HEK293 (cell line): ENCODE results near the gene COX10.
"Not testable (repeated sequence)": the region's sequence is repeated elsewhere in the genome, so short reads cannot be mapped to it uniquely, and the experiment has no call there.

Source experiments
- CTCF ChIP-seq: fragments of 450-650 bp; formaldehyde crosslinking; IDR thresholded peaks from 2 replicates; pipeline ENCODE4 v1.5.1; 2016; ENCODE audit warnings: missing biosample characterization, missing genetic modification characterization
- GFI1B ChIP-seq: fragments of 450-650 bp; formaldehyde crosslinking; IDR thresholded peaks from 2 replicates; pipeline ENCODE4 v1.5.1; 2016; ENCODE audit warnings: missing biosample characterization, missing genetic modification characterization
- MZF1 ChIP-seq: fragments of 450-650 bp; formaldehyde crosslinking; IDR thresholded peaks from 2 replicates; pipeline ENCODE4 v1.5.1; 2017; ENCODE audit warnings: missing biosample characterization, missing genetic modification characterization, borderline replicate concordance
- OVOL3 ChIP-seq: fragments of 450-650 bp; formaldehyde crosslinking; IDR thresholded peaks from 2 replicates; pipeline ENCODE4 v1.5.1; 2016; ENCODE audit warnings: missing biosample characterization, missing genetic modification characterization
- PATZ1 ChIP-seq: fragments of 450-650 bp; formaldehyde crosslinking; IDR thresholded peaks from 2 replicates; pipeline ENCODE4 v1.5.1; 2016; ENCODE audit warnings: missing biosample characterization, missing genetic modification characterization
- SP2 ChIP-seq: fragments of 450-650 bp; formaldehyde crosslinking; IDR thresholded peaks from 2 replicates; pipeline ENCODE4 v1.5.1; 2016; ENCODE audit warnings: missing biosample characterization, missing genetic modification characterization
- ZBTB10 ChIP-seq: fragments of 450-650 bp; formaldehyde crosslinking; IDR thresholded peaks from 2 replicates; pipeline ENCODE4 v1.5.1; 2016; ENCODE audit warnings: missing biosample characterization, missing genetic modification characterization
- ZBTB6 ChIP-seq: fragments of 450-650 bp; formaldehyde crosslinking; IDR thresholded peaks from 2 replicates; pipeline ENCODE4 v1.5.1; 2017; ENCODE audit warnings: missing biosample characterization, missing genetic modification characterization
- ZBTB8A ChIP-seq: fragments of 450-650 bp; formaldehyde crosslinking; IDR thresholded peaks from 2 replicates; pipeline ENCODE4 v1.5.1; 2016; ENCODE audit warnings: missing biosample characterization, missing genetic modification characterization
- ZNF629 ChIP-seq: fragments of 450-650 bp; formaldehyde crosslinking; IDR thresholded peaks from 2 replicates; pipeline ENCODE4 v1.5.1; 2017; ENCODE audit warnings: missing biosample characterization, missing genetic modification characterization
- ZNF645 ChIP-seq: fragments of 450-650 bp; formaldehyde crosslinking; IDR thresholded peaks from 2 replicates; pipeline ENCODE4; 2016; ENCODE audit warnings: missing biosample characterization, missing genetic modification characterization
- ZNF76 ChIP-seq: fragments of 450-650 bp; formaldehyde crosslinking; IDR thresholded peaks from 2 replicates; pipeline ENCODE4; 2016; ENCODE audit warnings: low read depth, missing biosample characterization, missing genetic modification characterization, borderline replicate concordance
- ZSCAN5A ChIP-seq: fragments of 450-650 bp; formaldehyde crosslinking; IDR thresholded peaks from 2 replicates; pipeline ENCODE4 v1.5.1; 2016; ENCODE audit warnings: missing biosample characterization, missing genetic modification characterization

GRCh38 chr17:14184536-14184935, 115.2 kb downstream of the COX10 start:
- TF ChIP-seq ZNF645; ZBTB8A (tag by site-specific recombination); MZF1 (tag by site-specific recombination); ZSCAN5A (tag by site-specific recombination); PATZ1 (tag by site-specific recombination); CTCF (tag by site-specific recombination); ZBTB10 (tag by site-specific recombination); ZNF76 (tag by site-specific recombination); GFI1B (tag by site-specific recombination); OVOL3 (tag by site-specific recombination); ZNF629 (tag by site-specific recombination); SP2 (tag by site-specific recombination); ZBTB6: not testable (repeated sequence)
